GM12891 (cell line): ENCODE measurements around the gene KLHL18.

ENCODE experiments used
- POLR2A ChIP-seq: IDR thresholded peaks from 2 replicates; pipeline ENCODE4 v1.6.1; 2011; ENCODE audit warnings: low read depth, low read length, control low read depth
- POLR2AphosphoS5 ChIP-seq: IDR thresholded peaks from 2 replicates; pipeline ENCODE4 v1.6.1; 2011; ENCODE audit warnings: low read depth, low read length, control low read depth
- TAF1 ChIP-seq: IDR thresholded peaks from 2 replicates; pipeline ENCODE4 v1.6.1; 2011; ENCODE audit warnings: low read depth, low read length, control low read depth

DNA sequence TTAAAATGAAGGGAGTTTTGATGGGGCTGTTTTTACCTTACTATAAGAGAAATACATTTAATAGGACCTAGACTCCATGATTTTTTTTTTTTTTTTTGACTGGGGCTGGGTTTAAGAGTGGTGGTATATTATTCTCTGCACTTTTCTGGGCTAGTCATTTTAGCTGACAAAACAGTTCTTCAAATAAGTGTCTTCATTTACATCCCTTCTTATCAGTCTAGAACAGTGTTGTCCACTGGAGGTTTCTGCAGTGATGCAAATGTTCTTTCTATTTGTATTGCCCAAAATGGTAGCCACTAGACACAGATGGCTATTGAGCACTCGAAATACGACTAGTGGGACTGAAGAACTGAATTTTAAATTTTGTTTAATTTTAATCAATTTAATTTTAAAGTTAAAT lies 37.2 kb downstream of the KLHL18 start:
- no peak for TF ChIP-seq POLR2A
- no peak for TF ChIP-seq POLR2AphosphoS5
- no peak for TF ChIP-seq TAF1
